GM12872 (cell line): ENCODE measurements around the gene FA2H.

ENCODE experiments used
- TF ChIP-seq, protein P1 (sequence below): IDR thresholded peaks from 3 replicates; pipeline ENCODE4 v1.5.1; 2011; ENCODE audit warnings: low read depth, mild to moderate bottlenecking, low read length, moderate library complexity; ENCODE audit not compliant: insufficient read depth

The FA2H gene

DNA sequence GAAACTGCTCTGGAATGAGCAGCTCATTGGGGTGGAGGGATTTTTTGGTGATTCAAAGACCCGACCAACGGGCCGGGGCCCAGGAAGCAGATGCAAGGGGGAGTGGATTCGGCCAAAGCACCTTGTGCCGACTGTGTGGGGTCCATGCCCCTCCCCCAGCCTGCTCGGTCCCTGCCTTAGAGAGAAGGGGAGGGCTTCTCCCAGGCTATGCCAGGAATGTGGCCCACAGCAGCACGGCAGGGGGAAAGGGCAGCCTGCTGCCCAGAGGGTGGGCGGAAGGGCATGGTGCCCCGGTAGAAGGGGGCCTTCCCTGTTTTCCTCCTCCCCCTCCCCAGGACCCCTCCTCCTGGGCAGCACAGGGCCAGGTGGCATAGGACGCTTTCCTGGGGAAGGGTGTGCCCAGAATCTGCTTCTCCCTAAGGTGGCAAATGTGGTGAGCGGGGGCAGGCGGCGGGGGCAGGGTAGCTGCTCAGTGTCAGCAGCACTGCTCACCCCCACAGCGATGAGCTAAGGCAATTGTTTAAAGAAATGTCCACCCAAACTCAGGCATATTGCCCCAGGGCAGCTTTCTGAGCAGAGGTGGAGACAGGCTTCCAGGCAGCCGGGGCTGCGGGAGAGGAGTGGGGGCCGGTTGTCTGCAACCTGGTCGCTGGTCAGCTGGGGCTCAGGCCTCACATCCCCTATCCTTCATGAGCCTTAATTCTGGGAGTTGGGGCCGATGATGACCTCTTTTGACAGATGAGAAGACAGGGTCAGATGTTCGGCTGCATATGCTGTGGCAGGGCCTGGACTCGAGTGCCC is 40.1 kb downstream of the FA2H start:
- TF ChIP-seq, protein P1, sequence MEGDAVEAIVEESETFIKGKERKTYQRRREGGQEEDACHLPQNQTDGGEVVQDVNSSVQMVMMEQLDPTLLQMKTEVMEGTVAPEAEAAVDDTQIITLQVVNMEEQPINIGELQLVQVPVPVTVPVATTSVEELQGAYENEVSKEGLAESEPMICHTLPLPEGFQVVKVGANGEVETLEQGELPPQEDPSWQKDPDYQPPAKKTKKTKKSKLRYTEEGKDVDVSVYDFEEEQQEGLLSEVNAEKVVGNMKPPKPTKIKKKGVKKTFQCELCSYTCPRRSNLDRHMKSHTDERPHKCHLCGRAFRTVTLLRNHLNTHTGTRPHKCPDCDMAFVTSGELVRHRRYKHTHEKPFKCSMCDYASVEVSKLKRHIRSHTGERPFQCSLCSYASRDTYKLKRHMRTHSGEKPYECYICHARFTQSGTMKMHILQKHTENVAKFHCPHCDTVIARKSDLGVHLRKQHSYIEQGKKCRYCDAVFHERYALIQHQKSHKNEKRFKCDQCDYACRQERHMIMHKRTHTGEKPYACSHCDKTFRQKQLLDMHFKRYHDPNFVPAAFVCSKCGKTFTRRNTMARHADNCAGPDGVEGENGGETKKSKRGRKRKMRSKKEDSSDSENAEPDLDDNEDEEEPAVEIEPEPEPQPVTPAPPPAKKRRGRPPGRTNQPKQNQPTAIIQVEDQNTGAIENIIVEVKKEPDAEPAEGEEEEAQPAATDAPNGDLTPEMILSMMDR, result no peak

DNA sequence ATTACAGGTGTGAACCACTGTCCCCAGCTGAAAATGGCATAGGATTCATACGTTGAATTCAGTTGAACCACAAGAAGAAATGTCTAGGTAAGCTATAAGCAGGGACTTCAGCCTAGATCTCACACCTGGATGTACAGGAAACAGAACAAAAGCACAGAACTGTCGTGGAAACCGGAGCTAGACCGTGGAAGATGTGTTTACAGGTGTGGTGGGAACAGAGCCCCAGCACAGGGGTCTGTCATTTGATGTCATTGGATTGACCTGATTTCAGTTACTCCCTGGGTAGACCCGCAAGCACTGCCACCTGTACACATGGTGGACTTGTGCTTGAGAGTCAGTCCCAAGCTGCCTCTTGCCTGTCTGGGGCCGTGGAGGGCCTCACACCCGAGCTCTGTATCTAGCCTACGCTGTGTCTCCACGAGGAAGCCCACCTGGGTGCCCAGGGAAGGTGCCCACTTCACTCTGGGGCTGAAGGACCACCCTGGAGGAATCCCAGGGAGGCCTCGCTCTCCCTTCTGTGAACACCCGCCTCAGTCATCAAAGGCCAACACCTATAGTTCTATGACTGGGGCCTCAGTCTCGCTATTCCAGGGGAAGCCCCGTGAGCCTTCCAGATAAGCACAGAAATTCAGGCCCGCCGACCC is 41.8 kb downstream of the FA2H start:
- TF ChIP-seq, protein P1, result no peak

DNA sequence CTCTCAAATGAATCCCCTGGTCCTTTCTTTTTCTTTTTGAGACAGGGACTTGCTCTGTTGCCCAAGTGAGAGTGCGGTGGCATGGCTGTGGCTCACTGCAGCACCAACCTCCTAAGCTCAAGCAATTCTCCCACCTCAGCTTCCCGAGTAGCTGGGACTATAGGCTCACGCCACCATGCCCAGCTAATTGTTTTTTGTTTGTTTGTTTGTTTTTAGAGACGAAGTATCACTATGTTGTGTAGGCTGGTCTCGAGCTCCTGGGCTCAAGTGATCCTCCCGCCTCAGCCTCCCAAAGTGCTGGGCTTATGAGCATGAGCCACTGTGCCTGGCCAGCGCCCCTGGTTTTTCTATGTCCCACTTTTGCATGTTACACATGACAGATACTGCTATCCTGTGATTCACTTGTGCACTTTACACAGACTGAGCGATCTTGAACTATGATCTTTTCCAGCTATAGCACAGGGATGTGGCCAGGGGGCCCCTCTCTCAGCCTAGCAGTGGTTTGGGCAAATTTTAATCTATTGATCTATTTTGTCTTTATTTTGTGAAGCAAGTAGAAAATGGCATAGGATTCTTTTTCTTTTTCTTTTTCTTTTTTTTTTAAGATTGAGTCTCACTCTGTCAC is 42.7 kb downstream of the FA2H start:
- TF ChIP-seq, protein P1, result no peak

DNA sequence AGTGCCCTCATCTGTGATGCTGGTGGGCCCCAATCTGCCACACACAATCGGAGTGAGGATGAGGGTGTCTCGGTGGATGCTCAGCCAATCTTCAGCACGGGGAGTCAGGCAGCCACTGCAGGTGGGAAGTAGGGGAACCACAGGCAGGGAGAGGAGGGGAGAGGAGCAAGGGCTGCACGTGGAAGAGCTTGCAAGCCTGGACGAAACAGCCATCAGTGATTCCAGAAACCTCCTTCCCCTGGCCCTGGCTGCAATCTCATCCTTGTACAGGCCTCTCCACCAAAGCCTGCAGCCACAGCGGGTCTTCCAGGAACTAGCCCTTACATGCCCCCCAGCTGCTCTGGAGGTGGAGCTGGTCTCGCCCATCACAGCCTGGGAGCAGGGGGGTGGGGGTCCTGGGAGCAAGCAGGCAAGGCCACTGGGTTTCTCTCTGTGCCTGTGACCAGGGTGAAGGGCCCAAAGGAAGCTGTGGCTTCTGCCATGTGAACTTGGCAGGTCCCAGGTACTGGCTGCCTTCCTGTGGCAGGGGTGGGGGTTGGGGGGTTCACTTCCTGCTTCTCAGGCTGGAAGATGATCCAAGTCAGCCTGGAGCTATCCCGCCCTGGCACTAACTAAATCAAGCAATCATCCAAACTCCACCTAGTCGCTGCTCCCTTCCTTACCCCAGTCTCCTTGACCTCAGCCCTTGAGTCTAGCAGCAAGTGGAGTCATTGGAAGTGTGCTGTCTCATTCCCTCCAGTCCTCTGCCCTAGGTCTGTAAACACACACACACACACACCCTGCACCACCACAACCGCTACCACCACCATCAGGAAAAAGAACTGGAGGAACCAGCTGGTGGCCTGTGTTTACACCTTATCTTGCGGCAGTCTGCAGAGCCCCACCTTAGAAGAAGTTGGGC is 44.6 kb downstream of the FA2H start:
- TF ChIP-seq, protein P1, result no peak

DNA sequence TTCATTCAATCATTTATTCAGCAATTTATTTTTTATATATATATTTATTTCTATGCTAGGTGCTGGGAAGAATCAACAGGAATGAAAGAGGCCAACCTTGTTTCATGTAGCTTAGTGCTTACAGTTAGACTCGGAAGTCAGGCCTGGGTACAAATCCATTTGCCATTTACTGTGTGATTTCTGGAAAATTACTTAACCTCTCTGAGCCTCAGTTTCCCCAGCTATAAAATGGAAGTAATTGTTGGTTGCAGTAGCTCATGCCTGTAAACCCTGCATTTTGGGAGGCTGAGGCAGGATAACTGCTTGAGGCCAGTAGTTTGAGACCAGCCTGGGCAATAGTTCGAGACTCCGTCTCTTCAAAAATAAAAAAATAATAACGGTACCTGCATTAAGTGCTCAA is 46.7 kb downstream of the FA2H start:
- TF ChIP-seq, protein P1, result no peak

DNA sequence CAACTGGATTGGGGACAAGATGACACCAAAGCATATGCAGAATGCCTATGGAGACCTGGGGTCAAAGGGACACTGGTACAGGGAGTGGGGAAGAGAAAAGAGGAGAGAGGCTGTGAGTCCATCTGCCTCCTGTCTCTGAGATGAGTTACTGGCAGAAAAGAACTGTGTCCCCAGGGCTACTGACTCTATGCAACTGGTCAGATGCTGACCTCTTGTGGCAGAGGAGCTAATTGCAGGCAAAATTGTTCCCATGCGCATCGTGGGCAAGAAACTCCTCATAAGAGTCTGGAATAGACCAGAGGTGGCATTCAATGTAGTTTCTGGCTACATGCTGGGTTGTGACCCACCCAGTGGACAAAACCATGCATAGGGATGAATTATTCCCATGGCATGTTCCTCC is 47.9 kb downstream of the FA2H start:
- TF ChIP-seq, protein P1, result peak; percentile 78
